ENCODE measurements around the gene CGA.
"Not testable (repeated sequence)": the region's sequence is repeated elsewhere in the genome, so short reads cannot be mapped to it uniquely, and the experiment has no call there.

CGA gene

GRCh38 chr6:87095087-87095509, at the start of gene CGA:
Gene CGA, minus strand, starts transcription at chr6:87095106. Its CDS starts 6,906 bp downstream, at chr6:87088200.
- no peak for DNase-seq

DNA sequence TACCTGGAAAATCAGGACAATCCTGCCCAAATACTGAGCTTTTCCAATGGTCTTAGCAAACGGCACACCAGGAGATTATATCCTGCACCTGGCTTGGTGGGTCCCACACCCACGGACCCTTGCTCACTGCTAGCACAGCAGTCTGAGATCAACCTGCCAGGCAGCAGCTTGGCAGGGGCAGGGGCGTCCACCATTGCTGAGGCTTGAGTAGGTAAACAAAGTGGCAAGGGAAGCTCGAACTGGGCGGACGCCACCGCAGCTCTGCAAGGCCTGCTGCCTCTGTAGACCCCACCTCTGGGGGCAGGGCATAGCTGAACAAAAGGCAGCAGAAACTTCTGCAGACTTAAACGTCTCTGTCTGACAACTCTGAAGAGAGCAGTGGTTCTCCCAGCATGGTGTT, 45.0 kb upstream of the CGA start:
- not testable (repeated sequence) for DNase-seq

DNA sequence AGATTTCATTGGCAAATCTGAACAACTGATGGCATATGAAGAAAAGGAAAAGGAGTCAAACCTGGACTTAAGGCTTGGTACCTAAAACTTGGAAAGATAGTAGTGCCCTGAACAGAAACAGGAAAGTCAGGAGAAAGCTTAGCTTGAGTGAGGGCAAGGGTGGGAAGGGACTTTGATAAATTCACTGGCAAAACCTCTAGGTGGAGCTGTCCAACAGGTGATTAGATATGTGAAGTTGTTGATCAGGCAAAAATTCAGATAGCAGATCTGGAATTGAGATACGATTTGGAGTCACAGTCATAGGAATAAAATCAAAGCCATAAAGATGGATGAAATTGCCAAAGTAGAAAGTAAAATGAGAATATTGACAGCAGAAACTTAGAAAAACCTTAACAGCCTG, 44.3 kb upstream of the CGA start:
- peak; percentile 75 for DNase-seq

DNA sequence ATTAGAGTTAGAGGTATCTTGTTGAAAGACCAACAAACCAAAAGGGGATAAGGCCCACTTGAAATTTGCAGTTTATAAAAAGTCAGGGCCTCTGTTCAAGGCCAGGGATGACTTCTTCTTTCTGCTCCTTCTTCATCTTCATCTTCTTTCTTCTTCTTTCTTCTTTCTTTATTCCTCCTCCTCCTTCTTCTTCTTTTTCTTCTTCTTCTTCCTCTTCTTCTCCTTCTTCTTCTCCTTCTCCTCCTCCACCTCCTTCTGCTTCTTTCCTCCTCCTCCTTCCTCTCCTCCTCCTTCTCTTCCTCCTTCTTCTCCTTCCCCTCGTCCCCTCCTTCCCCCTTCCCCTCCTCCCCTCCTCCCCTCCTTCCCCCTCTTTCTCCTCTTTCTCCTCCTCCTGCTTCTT, 42.1 kb upstream of the CGA start:
- DNase-seq, result no peak

DNA sequence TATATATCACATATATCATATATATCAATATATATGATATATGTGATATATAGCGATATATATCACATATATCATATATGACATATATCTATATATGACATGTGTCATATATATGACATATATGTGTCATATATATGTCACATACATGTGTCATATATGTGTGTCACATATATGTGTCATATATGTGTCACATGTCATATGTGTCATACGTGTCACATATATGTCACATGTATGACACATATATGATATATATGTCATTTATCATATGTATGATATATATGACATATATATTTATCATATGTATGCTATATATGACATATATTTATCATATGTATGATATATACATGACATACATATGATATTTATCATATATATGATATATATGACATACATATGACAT, 32.8 kb upstream of the CGA start:
- no peak for DNase-seq

GRCh38 chr6:87126501-87126900, 31.6 kb upstream of the CGA start:
- no peak for DNase-seq

GRCh38 chr6:87124074-87124473, 29.2 kb upstream of the CGA start:
- no peak for DNase-seq

- no peak for DNase-seq
Measured at GRCh38 chr6:87122477-87122876, 27.6 kb upstream of the CGA start.

DNA sequence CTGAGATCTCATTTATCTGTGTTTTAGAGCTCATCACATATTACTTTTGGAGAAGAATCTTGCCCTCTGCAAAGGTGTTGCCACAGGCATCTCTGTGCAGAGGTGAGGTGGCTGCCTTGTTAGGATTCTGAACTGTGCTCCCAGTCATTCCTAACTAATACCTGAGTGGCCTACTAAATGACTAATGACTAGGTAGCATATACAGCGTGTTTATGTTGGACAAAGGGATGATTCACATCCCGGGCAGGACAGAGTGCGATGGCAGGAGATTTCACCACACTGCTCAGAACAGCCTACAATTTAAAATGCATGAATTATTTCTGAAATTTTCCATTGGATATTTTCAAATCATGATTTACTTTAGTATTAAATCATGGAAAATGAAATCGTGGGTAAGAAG, 23.1 kb upstream of the CGA start:
- no peak for DNase-seq

DNA sequence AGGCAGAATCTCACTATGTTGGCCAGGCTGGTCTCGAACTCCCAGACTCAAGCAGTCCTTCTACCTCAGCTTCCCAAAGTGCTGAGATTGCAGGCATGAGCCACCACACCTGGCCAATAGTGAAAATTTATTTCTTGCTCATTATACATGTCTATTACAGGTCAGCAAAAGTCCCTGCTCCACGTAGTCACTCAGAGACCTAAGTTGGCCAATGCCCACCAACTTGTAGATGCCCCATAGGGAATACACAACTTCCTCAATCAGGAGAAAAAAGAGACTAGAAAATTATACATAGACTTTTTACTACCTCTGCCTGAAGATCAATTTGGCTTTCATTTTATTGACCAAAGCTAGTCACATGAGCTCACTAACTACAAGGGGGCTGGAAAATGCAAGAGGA, 22.0 kb upstream of the CGA start:
- DNase-seq, result no peak

GRCh38 chr6:87115402-87116135, 20.7 kb upstream of the CGA start:
- DNase-seq, result no peak

DNA sequence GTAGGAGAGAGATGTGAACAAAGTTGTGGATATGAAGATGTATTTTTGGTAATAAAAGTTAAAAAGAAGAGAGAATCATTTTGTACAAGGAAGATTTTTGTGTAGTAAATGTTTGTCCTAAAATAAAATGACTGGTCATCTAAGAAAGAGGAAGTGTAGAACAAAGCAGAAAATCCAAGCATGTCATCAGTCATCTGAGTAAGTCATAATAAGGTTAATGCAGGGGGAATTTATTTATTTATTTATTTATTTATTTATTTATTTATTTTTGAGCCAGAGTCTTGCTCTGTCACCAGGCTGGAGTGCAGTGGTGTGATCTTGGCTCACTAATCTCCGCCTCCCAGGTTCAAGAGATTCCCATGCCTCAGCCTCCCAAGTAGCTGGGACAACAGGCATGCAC, 15.7 kb upstream of the CGA start:
- no peak for DNase-seq

GRCh38 chr6:87105823-87106222, 10.9 kb upstream of the CGA start:
- DNase-seq, result no peak

DNA sequence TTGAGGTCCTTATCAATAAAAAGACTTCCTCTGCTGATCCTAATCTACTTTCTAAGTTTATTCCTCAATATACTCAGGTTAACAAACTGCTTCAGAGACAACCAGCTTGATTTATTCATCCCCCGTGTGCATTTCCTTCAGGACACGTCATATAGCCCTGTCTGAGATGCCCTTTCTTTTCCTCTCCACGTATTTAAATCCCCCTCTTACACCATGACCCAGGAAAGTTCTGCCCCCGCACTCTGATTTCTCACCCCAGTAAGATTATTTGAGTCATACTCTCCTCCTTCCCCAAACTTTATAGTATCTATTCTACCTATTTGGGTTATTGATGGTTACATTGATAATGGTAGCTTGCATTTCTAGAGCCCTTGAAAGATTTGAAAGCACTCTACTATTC, 9.8 kb upstream of the CGA start:
- no peak for DNase-seq

DNA sequence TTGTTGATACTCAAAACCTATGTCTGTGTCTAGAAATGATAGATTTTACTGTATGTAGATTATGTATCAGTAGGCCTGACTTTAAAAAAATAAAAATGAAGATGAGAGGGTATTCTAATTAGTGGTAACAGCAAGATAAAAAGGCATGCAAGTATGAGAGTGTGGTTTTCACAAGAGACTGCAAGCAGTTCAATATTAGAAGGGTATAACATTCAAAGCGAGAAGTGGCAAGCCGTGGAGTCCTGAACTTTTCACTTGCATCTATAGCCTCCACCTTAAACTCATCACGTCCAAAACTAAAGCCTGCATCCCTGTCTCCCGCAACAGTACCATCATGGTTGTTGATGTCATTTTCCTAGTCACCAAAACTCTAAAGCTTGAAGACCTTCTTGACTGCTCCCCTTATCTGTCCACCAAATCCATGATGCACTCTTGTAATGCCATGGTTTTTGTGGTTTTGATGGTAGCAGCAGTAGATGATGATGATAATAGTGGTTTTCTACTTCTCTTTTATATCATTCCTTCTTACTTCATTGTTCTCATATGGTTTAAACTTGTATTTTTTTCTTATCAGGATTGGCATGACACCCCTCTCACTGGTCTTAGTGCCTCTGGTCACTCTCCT, 9.2 kb upstream of the CGA start:
- DNase-seq, result no peak

- peak; percentile 25 for DNase-seq
Measured at GRCh38 chr6:87102151-87102621, 7.3 kb upstream of the CGA start.

- no peak for DNase-seq
Measured at GRCh38 chr6:87101067-87101466, 6.2 kb upstream of the CGA start.

DNA sequence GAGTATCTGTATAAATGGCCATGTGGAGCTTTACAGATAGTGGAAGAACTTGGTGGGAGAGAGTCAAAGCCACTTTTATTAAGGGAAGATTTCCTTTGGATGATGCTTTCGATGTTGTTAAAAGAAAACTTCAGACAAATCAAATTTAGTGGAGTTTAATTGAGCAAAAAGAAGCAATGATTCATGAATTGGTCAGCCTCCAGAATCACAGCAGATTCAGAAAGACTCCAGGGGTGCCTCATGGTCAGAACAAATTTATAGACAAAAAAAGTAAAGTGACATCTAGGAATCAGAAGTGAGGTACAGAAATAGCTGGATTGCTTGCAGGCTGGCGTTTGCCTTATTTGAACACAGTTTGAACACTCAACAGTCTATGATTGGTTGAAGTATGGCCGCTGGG, 5.3 kb upstream of the CGA start:
- DNase-seq, result no peak

DNA sequence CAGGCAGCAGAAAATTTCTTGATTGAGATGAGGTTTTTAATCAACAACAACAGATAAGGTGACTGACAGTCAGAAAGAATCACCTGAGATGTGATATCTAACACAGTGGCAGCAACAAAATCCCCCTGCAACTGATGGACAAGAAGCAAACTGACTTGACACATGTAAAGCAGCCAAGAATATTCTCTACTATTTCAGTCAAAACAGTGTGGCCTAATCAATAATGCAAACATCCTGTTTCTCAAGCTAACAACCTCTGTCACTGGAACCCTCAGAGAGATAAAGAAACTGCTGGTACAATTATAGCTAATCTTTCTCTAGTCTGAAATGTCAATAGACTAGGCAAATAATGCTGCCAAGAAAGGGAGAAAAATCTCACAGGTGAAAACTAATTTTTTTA, 4.6 kb upstream of the CGA start:
- no peak for DNase-seq

DNA sequence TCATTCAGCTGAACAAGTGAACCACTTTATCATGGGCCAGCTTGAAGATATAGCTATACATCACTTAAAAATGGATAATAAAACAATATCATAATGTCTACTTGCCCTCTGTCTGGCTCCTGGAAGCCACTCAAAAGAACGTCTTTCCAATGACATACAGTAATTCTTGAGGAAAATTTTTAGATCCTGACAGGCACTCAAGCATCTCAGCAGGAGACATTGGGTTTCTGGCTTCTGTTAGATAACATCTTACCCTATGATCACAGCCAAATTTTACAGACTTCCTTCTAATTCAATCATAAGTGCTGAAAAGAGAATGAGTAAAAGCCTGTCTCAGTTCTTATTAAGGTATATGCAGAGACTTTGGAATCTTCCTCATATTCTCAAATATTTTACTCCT, 330 bp downstream of the CGA start:
- no peak for DNase-seq

DNA sequence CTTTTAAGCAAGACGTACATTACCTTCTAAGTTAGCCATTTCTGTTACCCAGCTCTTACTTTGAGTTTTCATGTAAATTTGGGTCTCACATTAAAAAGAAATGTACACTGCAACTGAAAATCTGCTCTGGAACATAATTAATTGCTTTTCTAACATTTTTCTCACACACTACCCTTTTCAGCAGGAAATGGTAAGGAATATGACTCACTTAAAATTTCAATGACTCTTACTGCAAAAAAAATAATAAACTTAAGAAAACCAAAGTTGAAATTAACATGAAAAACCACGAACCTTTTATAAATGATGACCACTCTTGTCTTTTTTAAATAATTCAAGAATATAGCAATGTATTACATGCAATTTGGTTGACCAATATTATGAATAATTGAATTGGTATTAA, 1.3 kb downstream of the CGA start:
- DNase-seq, result no peak

GRCh38 chr6:87093199-87093598, 1.7 kb downstream of the CGA start:
- no peak for DNase-seq

- no peak for DNase-seq
Measured at GRCh38 chr6:87092435-87092834, 2.5 kb downstream of the CGA start.

DNA sequence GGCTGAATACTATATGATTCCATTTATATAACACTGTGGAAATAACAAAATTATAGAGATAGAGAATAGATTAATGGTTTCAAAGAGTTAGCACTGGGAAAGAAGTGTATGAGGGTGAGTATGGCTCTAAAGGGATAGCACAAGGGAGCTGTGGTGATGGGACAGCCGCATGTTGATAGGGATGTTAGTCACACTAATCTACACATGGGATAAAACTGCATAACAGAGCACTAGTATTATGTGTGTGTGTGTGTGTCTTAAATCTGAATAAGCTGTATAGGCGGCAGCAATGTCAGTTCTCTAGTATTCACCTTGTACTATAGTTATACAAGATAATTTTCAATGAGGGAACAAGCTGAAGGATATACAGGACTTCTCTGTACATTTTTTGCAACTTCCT, 5.8 kb downstream of the CGA start:
- no peak for DNase-seq

- no peak for DNase-seq
Measured at GRCh38 chr6:87088076-87088475, 6.8 kb downstream of the CGA start.
